ENCODE results near the gene SLX4IP.

DNA sequence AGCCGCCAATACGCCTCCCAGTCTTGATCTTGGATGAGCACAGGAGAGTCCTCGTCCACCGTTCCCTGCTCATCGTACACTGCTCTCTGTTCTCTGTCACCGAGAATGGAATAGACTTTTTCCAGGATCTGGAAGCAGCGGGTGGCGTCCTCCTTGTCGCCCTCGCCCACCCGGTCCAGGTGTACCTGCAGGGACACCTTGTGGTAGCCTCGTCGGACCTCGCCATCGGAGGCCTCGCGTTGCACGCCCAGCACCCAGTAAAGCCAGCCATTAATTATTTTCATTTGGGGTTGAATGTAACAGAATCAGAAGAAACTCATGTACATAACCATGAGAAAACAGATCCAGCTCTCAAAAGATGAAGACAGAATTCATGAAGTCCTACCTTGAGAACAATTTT is 178.8 kb downstream of the SLX4IP start:
- no peak for TF ChIP-seq POLR2AphosphoS5 (IDR thresholded peaks at IDR 0.05; ENCODE audit: low read depth, low read length)
- no peak for TF ChIP-seq REST (IDR thresholded peaks at IDR 0.05; ENCODE audit: insufficient read depth in 1 of 2, low read depth in 2 of 2, low read length in 2 of 2)
- no peak for TF ChIP-seq TAF1 (IDR thresholded peaks at IDR 0.05; ENCODE audit: borderline replicate concordance, insufficient read depth, low read length)
- no peak for TF ChIP-seq SIN3A (IDR thresholded peaks at IDR 0.05; ENCODE audit: borderline replicate concordance, insufficient read depth, low read length)

All from PFSK-1 (cell line).